SHP77 treated with DMSO at 0.1 percent for 48 hours (cell line): ENCODE measurements around the gene ICE1.
"Not testable (repeated sequence)": the region's sequence is repeated elsewhere in the genome, so short reads cannot be mapped to it uniquely, and the experiment has no call there.

Source experiments
- DNase-seq: peaks from one replicate; lab custom pipeline; 2025; lab: John Stamatoyannopoulos, UW

The ICE1 gene

GRCh38 chr5:5492087-5492933 is 69.8 kb downstream of the ICE1 start:
- DNase-seq, result peak; percentile 56

GRCh38 chr5:5492934-5493271 is 70.4 kb downstream of the ICE1 start:
- not testable (repeated sequence) for DNase-seq

- no peak for DNase-seq
Observed at GRCh38 chr5:5494489-5495402, 72.3 kb downstream of the ICE1 start.

- peak; percentile 74 for DNase-seq
Observed at GRCh38 chr5:5497152-5497788, 74.8 kb downstream of the ICE1 start.

GRCh38 chr5:5499442-5499841 is 77.0 kb downstream of the ICE1 start:
- no peak for DNase-seq

- no peak for DNase-seq
Observed at GRCh38 chr5:5504325-5504724, 81.8 kb downstream of the ICE1 start.

- no peak for DNase-seq
Observed at GRCh38 chr5:5505815-5506214, 83.3 kb downstream of the ICE1 start.

- DNase-seq, result no peak
Observed at GRCh38 chr5:5508391-5508790, 85.9 kb downstream of the ICE1 start.

GRCh38 chr5:5511904-5512416 is 89.5 kb downstream of the ICE1 start:
- DNase-seq, result no peak

GRCh38 chr5:5512543-5512942 is 90.1 kb downstream of the ICE1 start:
- no peak for DNase-seq

GRCh38 chr5:5520622-5521021 is 98.1 kb downstream of the ICE1 start:
- DNase-seq, result not testable (repeated sequence)

- DNase-seq, result no peak
Observed at GRCh38 chr5:5521029-5521428, 98.6 kb downstream of the ICE1 start.

- no peak for DNase-seq
Observed at GRCh38 chr5:5521478-5521877, 99.0 kb downstream of the ICE1 start.

- no peak for DNase-seq
Observed at GRCh38 chr5:5522336-5522735, 99.9 kb downstream of the ICE1 start.

GRCh38 chr5:5523066-5523505 is 100.6 kb downstream of the ICE1 start:
- DNase-seq, result no peak

GRCh38 chr5:5524327-5524726 is 101.8 kb downstream of the ICE1 start:
- no peak for DNase-seq

- DNase-seq, result no peak
Observed at GRCh38 chr5:5531371-5531770, 108.9 kb downstream of the ICE1 start.

GRCh38 chr5:5532306-5533076 is 110.0 kb downstream of the ICE1 start:
- no peak for DNase-seq

- DNase-seq, result peak; percentile 17
Observed at GRCh38 chr5:5533927-5534326, 111.5 kb downstream of the ICE1 start.

GRCh38 chr5:5534333-5534732 is 111.9 kb downstream of the ICE1 start:
- DNase-seq, result no peak

- DNase-seq, result no peak
Observed at GRCh38 chr5:5536871-5537270, 114.4 kb downstream of the ICE1 start.

GRCh38 chr5:5537426-5537825 is 114.9 kb downstream of the ICE1 start:
- DNase-seq, result no peak
